ENCODE measurements around the gene FBXW2.

DNA sequence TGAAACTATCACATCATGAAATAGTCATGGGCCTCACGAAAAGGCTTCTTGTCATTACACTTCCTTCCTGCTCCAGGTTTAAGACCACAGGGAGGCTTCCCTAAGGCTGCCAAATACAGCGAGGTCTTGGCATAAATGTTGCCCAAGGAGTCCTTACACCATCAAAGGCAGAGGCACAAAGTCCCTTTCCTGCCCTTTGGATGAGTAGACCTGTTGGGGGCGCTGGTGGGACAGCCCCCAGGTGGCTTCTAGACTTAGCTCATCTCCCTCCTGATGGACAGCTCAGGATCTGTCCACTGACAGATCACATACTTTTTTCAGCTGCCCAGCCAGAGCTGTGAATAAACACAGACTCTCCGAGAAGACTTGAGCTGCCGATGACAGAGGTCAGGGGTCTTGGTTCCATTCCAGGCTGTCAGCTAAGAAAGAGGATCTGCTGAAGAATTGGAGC, 63.4 kb downstream of the FBXW2 start:
- TF ChIP-seq, protein P1, sequence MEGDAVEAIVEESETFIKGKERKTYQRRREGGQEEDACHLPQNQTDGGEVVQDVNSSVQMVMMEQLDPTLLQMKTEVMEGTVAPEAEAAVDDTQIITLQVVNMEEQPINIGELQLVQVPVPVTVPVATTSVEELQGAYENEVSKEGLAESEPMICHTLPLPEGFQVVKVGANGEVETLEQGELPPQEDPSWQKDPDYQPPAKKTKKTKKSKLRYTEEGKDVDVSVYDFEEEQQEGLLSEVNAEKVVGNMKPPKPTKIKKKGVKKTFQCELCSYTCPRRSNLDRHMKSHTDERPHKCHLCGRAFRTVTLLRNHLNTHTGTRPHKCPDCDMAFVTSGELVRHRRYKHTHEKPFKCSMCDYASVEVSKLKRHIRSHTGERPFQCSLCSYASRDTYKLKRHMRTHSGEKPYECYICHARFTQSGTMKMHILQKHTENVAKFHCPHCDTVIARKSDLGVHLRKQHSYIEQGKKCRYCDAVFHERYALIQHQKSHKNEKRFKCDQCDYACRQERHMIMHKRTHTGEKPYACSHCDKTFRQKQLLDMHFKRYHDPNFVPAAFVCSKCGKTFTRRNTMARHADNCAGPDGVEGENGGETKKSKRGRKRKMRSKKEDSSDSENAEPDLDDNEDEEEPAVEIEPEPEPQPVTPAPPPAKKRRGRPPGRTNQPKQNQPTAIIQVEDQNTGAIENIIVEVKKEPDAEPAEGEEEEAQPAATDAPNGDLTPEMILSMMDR (IDR thresholded peaks at IDR 0.05): no peak
- TF ChIP-seq POLR2A (IDR thresholded peaks at IDR 0.05): no peak

All from transverse colon (tissue), 3 donors.